HL-60 (cell line): ENCODE data around the gene CSK.
A peak's percentile ranks its signal among the peaks of the same experiment; 100 is the strongest.

ENCODE experiments used
- DNase-seq, 2 experiments: peaks; one replicate each; pipeline ENCODE4 v3.0.0-alpha.2; 2010 to 2020; ENCODE audit warnings: low read depth in 1 of 2, low spot score in 1 of 2
- H3K27ac ChIP-seq: fragments of 250-450 bp; sonication (Bioruptor Pico); replicated peaks from 2 replicates; pipeline ENCODE4 v1.5.1; 2020; ENCODE audit warnings: mild to moderate bottlenecking, moderate library complexity
- H3K27me3 ChIP-seq: fragments of 250-450 bp; sonication (Bioruptor Pico); 2 replicates; pipeline ENCODE4 v1.5.1; 2021; ENCODE audit warnings: mild to moderate bottlenecking, moderate library complexity; ENCODE audit not compliant: insufficient read depth, poor library complexity, severe bottlenecking
- H3K4me3 ChIP-seq: replicated peaks from 2 replicates; pipeline ENCODE4 v1.5.1; 2011; ENCODE audit warnings: mild to moderate bottlenecking, control low read depth, low read length; ENCODE audit not compliant: insufficient read depth
- CTCF ChIP-seq: IDR thresholded peaks from one replicate; pipeline ENCODE4 v1.5.1; 2011; ENCODE audit warnings: low read length, control low read depth, inconsistent platforms; ENCODE audit not compliant: insufficient read depth
- GABPA ChIP-seq: IDR thresholded peaks from 2 replicates; pipeline ENCODE4 v1.6.1; 2012; ENCODE audit warnings: low read depth
- POLR2AphosphoS5 ChIP-seq: IDR thresholded peaks from 2 replicates; pipeline ENCODE4 v1.6.1; 2012; ENCODE audit warnings: low read depth
- REST ChIP-seq: IDR thresholded peaks from 2 replicates; pipeline ENCODE4 v1.6.1; 2012; ENCODE audit warnings: low read depth; ENCODE audit not compliant: insufficient replicate concordance
- SPI1 ChIP-seq: IDR thresholded peaks from 2 replicates; pipeline ENCODE4 v1.6.1; 2012; ENCODE audit warnings: low read depth, mild to moderate bottlenecking, borderline replicate concordance

Gene CSK

DNA sequence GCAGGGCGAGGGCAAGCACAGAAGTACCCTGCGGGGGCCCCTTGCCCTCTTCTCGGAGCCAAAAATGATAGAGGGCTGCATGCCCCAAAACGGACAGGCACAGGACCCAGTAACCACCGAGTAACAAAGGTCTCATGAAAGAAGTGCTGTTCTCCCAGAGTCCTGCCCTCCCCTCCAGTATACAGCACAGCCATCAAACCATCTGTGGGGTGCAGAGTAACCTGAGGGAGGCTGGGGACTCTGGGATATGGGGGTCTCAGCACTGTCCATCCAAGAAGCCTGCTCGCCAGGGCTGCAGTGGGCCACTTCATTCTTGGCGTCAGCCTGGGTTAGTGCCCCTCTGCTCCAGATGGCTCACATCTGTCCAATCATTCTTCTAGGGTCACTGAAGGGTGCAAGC is 55.0 kb downstream of the CSK start:
- H3K4me3 ChIP-seq = no peak overlapping the region
- H3K27me3 ChIP-seq = no peaks in the 10 kb centered on the region
- TF ChIP-seq GABPA = no peak
- no peak for TF ChIP-seq CTCF
- no peak for TF ChIP-seq REST
- DNase-seq = no peak
- no peak overlapping the region for H3K27ac ChIP-seq

DNA sequence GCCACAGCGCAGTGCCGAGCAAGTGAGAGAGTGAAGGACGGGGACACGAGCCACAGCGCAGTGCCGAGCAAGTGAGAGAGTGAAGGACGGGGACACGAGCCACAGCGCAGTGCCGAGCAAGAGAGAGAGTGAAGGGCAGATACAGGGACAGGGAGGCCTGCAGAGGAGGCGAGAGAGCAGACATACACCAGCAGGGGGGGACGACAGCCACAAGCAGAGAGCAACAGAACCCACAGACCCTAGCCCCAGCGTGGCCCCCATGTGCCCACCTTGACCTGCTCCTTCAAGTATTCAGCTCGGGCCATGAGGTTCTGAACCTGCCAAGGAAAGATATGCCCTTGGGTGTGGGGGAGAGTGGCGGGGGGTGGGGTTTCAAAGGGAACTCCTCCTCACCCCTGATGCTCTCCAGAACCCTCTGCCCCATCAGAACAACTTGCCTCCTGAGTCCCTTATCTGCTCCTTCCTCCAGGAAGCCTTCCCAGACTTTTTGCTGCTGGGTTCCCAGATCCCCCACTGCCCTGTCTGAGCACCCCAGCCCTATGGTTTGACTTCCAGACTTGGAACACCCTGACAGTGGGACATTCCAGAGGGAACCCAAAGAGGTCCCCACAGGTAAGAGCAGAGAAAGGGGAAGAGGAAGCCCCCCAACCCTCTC is 55.7 kb downstream of the CSK start:
- no peak for TF ChIP-seq GABPA
- Histone ChIP-seq H3K27me3 (no peaks in the 10 kb centered on the region), H3K27ac (no peak overlapping the region), H3K4me3 (no peak overlapping the region)
- DNase-seq = no peak

- Histone ChIP-seq H3K27ac (no peak overlapping the region), H3K4me3 (no peak overlapping the region), H3K27me3 (no peaks in the 10 kb centered on the region)
- no peak for DNase-seq
- TF ChIP-seq REST (no peak), CTCF (no peak), SPI1 (no peak), POLR2AphosphoS5 (no peak), GABPA (no peak)
These were observed 56.2 kb downstream of the CSK start for GRCh38 chr15:74838137-74838516.

DNA sequence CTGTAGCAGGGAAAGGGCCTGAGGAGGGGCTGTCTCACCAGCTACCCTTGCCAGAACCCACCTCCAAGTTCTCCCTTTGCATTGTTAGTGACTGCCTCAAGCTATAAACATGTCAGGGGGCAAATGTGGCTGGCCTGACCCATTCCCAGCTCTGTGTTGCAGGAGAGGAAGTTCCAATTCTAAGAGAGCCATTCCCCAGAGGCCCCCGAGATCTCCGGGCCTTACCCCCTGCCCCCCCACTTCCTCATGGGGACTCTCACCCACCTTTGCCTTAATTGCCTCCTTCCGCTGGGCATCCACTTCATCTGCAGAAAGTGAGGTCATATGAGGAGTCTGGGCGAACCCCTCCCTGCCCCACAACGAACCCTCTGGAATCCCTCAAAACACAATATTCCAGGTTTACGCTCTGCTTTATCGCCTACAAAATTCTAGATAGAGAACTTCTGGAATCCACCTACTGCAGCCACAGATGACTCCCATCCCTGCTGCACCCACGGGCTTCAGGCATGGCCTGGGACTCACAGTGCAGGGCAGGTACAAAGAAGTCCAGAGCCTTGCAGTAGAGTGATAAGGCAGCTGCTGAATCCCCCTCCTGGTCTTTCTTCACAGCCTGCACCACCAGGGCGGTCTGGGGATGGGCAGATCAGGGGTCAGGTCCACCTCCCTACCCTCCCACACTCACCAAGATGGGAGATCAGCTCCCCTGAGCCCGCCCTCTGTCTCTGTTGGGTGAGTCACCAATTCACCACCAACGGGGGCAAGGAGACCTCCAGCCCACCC is 57.1 kb downstream of the CSK start:
- H3K27ac ChIP-seq = no peak overlapping the region
- H3K4me3 ChIP-seq = no peak overlapping the region
- 0 out of 2 replicates have a peak, but pooled peaks have one; percentile 24 for TF ChIP-seq SPI1
- TF ChIP-seq CTCF = no peak
- TF ChIP-seq REST = no peak
- TF ChIP-seq GABPA = no peak
- no peak for TF ChIP-seq POLR2AphosphoS5
- DNase-seq = no peak
- no peaks in the 10 kb centered on the region for H3K27me3 ChIP-seq
